Glomerular visceral epithelial cell (primary cell): ENCODE measurements around the gene RAB3IL1.
"Not testable (repeated sequence)": the region's sequence is repeated elsewhere in the genome, so short reads cannot be mapped to it uniquely, and the experiment has no call there.

ENCODE experiments used
- DNase-seq: peaks from one replicate; pipeline ENCODE4 v3.0.0-alpha.2; 2016; ENCODE audit errors: extremely low spot score

The RAB3IL1 gene

GRCh38 chr11:61917334-61918109, at the start of gene RAB3IL1:
Gene RAB3IL1, minus strand, starts transcription at chr11:61917566. Its CDS starts 199 bp downstream, at chr11:61917367.
- no peak for DNase-seq

- DNase-seq: peak; percentile 42
Observed at GRCh38 chr11:61966734-61967115, 49.4 kb upstream of the RAB3IL1 start.

DNA sequence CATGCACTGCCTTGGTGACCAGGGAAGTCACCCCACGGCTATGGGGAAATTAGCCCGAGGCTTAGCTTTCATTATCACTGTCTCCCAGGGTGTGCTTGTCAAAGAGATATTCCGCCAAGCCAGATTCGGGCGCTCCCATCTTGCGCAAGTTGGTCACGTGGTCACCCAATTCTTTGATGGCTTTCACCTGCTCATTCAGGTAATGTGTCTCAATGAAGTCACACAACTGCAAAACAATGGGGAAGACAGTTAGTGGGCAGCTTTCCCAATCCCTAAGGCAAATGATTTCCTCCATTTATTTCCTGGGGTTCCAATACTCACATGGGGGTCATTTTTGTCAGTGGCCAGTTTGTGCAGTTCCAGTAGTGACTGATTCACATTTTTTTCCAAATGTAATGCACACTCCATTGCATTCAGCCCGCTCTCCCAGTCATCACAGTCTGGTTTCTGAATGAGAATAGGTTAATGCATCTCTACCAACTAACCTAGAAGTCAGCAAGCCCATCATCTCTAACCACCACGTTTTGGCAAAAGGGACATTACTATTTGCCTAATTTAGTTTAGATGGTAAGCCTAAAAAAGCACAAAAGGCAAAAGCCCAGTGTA, 47.4 kb upstream of the RAB3IL1 start:
- DNase-seq: not testable (repeated sequence)

- no peak for DNase-seq
Observed at GRCh38 chr11:61964058-61964665, 46.8 kb upstream of the RAB3IL1 start.

- peak; percentile 54 for DNase-seq
Observed at GRCh38 chr11:61963282-61964057, 46.1 kb upstream of the RAB3IL1 start.

DNA sequence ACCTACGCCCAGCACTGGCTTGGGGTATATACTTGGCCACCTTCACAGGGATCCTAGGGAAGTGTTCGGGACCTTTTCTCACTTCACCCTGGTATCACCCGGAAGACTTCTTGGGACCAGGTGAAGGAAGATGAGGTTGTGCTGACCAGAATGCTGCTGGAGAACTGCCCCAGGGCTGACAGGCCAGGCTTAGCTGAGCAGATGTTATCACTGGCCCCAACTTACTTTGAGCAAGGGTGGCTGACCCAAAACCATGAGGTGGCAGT, 45.6 kb upstream of the RAB3IL1 start:
- DNase-seq: no peak

DNA sequence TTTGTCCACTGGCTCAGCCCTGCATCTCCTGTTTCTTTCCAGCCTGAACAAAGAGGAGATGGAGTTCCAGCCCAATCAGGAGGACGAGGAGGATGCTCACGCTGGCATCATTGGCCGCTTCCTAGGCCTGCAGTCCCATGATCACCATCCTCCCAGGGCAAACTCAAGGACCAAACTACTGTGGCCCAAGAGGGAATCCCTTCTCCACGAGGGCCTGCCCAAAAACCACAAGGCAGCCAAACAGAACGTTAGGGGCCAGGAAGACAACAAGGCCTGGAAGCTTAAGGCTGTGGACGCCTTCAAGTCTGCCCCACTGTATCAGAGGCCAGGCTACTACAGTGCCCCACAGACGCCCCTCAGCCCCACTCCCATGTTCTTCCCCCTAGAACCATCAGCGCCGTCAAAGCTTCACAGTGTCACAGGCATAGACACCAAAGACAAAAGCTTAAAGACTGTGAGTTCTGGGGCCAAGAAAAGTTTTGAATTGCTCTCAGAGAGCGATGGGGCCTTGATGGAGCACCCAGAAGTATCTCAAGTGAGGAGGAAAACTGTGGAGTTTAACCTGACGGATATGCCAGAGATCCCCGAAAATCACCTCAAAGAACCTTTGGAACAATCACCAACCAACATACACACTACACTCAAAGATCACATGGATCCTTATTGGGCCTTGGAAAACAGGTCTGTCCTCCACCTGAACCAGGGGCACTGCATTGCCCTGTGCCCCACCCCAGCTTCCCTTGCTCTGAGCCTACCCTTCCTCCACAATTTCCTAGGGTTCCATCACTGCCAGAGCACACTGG, 45.0 kb upstream of the RAB3IL1 start:
- DNase-seq: peak; percentile 38

- peak; percentile 89 for DNase-seq
Observed at GRCh38 chr11:61961570-61962212, 44.3 kb upstream of the RAB3IL1 start.

DNA sequence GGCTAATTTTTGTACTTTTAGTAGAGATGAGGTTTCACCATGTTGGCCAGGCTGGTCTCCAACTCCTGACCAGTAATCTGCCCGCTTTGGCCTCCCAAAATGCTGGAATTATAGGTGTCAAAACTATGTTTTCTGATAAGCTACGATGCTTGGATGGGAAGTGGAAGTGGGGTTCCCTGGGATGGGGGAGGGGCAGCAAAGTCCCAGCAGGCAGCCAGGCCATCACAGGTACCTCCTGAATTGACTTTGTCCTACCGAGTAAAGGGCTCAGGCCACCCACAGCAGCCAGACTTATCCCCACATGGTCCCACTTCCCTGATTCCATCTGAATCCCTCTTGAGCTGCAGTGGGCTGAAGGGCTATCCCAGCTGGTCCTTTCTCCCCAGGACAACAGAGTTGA, 43.2 kb upstream of the RAB3IL1 start:
- DNase-seq: no peak

GRCh38 chr11:61959678-61960077, 42.3 kb upstream of the RAB3IL1 start:
- DNase-seq: no peak

DNA sequence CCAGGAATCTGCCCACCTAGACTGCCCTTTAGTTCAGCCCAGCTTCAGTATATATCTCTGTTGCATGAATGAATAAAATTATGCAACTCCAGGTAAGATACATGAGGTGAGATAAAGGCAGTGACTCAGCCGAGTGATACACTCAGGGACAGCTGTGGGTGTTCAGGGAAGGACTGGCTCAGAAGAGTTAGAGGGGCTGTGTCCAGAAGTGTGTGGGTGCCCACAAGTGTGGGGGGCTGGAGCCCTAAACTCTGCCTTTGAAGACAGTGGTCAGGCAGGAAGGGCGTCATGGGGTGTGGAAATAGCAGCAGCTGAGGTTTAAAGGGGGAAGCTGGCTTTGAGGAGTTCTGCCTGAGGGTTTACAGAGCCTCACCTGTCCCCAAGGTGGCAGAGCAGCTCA, 41.7 kb upstream of the RAB3IL1 start:
- no peak for DNase-seq

DNA sequence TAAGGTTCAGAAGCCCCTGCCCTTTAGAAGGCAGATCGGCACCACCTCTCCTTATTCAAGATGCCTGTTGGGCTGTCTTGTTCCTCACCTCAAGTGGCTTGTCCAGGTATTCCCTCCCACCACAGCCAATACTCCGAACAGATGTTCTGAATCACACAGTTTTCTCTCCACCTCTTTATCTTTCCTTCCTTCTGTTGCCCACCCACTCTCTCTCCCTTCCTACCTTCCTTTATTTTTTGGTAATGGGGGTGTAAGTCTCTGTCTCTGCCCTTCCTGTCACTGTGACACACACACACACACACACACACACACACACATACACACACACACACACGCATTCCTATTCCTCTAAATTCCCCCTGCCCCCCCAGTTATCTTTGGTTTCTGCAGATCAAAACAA, 41.2 kb upstream of the RAB3IL1 start:
- DNase-seq: no peak

DNA sequence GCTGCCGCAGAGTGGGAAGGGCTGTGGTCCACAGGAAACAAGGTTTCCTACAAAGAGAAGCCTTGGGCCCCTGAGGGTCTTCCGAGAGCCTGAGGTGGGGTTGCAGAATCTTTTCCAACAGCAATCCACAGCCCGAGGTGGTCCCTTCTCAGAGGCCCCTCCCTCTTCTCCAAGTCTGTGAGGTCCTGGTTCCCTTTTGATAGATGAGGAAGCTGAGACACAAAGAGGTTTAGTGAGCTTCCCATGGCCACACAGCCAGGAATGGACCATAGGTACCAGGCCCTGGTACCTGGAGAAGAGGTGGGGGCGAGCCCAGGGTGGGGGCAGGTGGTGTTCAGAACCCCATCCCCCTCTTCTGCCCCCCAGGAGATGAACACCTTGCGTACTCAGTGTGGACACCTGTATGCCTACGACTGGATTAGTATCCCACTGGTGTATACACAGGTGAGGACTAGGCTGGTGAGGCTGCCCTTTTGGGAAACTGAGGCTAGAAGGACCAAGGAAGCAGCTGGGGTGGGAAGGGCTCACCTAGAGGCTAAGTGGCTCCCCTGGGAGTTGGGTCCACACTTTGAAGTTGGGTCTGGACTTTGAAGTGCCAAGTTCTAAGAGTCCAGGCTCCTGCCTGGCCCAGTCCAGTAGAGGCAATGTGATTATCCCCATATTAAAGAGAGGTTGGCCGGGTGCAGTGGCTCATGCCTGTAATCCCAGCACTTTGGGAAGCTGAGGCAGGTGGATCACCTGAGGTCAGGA, 39.8 kb upstream of the RAB3IL1 start:
- DNase-seq: no peak

DNA sequence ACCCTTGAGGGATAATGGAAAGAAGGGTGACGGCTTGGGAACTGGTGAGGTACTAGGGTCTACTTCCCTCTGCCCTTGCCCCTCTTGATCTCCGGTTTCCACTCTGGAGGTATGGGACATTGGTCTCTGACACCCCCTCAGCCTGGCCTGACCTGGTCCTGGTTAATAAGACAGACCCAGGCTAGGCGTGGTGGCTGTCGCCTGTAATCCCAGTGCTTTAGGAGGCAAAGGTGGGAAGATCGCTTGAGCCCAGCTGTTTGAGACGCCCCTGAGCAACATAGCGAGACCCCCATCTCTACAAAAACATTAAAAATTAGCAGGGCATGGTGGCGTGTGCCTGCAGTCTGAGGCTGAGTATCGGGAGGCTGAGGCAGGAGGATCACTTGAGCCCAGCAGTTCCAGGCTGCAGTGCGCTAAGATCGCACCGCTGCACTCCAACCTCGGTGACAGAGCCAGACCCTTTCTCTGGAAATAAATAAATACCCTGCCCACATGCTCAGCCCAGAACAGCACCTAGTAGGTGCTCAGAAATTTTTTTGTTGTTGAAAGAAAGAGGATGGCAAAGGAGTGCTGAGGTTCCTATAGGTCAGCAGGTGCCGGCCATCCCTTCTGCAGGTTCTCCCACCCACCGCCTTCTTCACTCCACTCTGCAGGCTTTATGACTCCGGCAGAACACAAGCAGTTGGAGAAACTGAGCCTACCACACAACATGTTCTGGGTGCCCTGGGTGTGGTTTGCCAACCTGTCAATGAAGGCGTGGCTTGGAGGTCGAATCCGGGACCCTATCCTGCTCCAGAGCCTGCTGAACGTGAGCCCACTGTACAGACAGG, 39.0 kb upstream of the RAB3IL1 start:
- DNase-seq: no peak

DNA sequence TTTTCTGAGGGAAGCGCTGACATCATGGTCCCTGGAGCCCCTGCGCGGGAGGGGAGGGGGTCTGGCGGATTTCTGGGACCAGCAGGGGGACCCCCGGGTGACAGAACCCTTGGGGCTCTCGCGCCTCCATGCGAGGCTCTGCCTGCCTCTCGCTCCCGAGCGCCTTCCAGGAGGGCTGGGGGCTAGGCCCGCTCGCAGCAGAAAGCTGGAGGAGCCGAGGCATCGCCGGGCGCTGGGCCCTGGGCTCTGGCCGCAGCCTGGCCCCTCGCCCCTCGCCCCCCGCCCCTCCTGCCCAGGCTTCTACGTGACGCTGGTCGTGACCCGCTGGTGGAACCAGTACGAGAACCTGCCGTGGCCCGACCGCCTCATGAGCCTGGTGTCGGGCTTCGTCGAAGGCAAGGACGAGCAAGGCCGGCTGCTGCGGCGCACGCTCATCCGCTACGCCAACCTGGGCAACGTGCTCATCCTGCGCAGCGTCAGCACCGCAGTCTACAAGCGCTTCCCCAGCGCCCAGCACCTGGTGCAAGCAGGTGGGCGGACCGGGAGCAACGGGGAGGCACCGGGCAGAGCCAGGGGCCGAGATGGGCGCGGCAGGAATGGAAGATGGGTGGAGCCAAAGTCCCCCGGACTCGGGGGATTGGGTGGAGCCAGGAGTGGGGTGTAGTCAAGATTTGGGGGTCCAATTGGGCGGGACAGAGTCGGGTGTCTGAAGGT, 38.2 kb upstream of the RAB3IL1 start:
- no peak for DNase-seq

DNA sequence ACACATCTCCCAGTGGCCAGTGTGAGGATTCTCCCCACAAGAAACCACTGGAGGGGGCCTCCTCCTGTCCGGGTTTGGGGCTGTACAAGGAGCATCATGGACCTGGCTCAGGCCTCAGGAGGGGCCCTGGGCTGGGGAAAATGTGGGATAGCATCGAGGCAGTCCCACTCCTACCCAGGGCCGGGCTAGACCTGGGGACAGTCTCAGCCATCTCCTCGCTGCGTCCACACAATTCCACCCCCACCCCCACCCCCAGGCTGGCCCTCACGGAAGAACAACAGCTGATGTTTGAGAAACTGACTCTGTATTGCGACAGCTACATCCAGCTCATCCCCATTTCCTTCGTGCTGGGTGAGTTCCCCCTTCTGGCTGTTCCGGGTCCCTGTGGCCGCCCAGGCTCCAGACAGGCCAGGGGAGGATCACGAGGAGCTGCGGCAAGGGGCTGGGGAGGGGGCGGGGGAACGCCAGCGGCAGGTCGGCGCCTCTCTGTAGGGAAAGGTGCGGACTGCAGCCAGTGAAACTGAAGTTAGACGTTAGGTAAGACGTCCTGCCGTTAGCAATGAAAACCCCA, 37.6 kb upstream of the RAB3IL1 start:
- peak; percentile 38 for DNase-seq

DNA sequence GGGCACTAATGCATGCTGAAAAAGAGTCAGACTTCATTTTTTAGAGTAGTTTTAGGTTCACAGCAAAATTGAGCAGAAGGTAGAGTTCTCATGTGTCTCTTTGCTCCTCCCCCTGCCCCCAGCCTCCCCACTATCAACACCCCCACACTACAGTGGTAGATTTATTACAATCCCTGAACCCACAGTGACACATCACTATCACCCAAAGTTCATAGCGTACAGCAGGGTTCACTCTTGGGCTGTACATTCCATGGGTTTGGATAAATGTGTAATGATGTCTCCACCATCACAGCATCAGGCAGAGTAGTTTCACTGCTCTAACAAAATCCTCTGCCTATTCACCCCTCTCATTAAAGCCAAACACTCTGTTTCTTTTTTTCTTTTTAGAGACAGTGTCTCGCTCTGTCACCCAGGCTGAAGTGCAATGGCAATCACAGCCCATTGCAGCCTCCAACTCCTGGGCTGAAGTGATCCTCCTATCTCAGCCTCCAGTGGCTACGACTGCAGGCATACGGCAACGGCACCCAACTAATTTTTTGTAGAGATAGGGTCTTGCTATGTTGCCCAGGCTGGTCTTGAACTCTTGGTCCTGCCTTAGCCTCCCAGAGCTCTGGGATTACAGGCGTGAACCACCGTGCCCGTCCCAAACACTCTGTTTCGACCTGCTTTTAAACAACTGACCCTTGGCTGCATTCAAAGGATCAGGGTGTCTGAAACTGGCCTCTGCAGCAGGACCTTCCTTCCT, 36.9 kb upstream of the RAB3IL1 start:
- no peak for DNase-seq

DNA sequence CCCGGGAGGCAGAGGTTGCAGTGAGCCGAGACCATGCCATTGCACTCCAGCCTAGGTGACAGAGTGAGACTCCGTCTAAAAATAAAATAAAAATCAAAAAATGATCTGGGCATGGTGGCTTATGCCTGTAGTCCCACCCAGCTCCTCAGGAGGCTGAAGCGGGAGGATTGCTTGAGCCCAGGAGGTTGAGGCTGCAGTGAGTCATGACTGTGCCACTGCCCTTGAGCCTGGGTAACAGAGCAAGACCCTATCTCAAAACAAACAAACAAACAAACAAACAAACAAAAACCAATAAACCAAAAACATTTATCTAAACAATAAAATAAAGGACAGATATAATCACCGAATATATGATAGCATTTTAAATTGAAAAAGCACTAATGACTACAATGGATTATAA, 36.3 kb upstream of the RAB3IL1 start:
- not testable (repeated sequence) for DNase-seq
